ENCODE results near the gene KRTAP4-3. TPM values are rescaled to one million over a fixed set of nuclear protein-coding genes. Genes with fewer than 3 reads are reported as not detected.

KRTAP4-3 gene
- total and polyA plus RNA-seq, 2 of the 13 experiments (the other 11 are each of a cell fraction or from before 2014, with no cell fraction given): not detected

- TF ChIP-seq HNF1A (IDR thresholded peaks at IDR 0.05; ENCODE audit: low read depth) (no peak), HNF1A (CRISPR knock-in tag; IDR thresholded peaks at IDR 0.05; ENCODE audit: borderline replicate concordance) (no peak)
These were observed 16.5 kb upstream of the KRTAP4-3 start, which contains the start of gene KRTAP4-1 (continued) for GRCh38 chr17:41184480-41184961.

GRCh38 chr17:41178843-41179616, 11.0 kb upstream of the KRTAP4-3 start:
- POLR2A ChIA-PET: no interaction called here
- 7% methylated on average over 1 of the region's 1 CpG for WGBS (ENCODE audit: low lambda C conversion rate)
- in situ Hi-C loops (cut with HindIII; ENCODE audit: extremely low pct_ligation_motif_present, low pct_unique_long_range_greater_than_20kb): no loop called here

More at GRCh38 chr17:41178843-41179616, 11.0 kb upstream of the KRTAP4-3 start:
- H3K27ac ChIP-seq (ENCODE audit: extremely low read length, insufficient read depth, low read length): no peak overlapping the region
- no peak overlapping the region for H3K9ac ChIP-seq (ENCODE audit: insufficient read depth, low read depth, low read length)
- intact Hi-C loops (cut with micrococcal nuclease; ENCODE audit: unreplicated experiment): loop anchor here (10.0 kb wide), 1 partner anchor 274 kb away; no protein-coding TSS in a partner anchor
- H3K27me3 ChIP-seq (ENCODE audit: control insufficient read depth in 1 of 2, insufficient read depth in 2 of 2, low read length in 2 of 2): peaks cover 0 to 33% of the 10 kb centered on the region in 2 experiments; a peak in 3 of 5 replicates
- no peaks in the 10 kb centered on the region for H3K79me2 ChIP-seq (ENCODE audit: insufficient read depth, low read length)
- CTCF ChIA-PET (ENCODE audit: low intra/inter-chr PET ratio, low total read pairs): no interaction called here
- ATAC-seq (no peak), DNase-seq (ENCODE audit: low spot score) (no peak), FAIRE-seq (no peak)
- H3K4me1 ChIP-seq (ENCODE audit: insufficient read depth, low read length): no peaks in the 10 kb centered on the region
- TF ChIP-seq ZNF883 (CRISPR knock-in tag; IDR thresholded peaks at IDR 0.05; ENCODE audit: not compliant biosample characterization): no peak
- no peak for TF ChIP-seq HNRNPLL (IDR thresholded peaks at IDR 0.05; ENCODE audit: low read depth, low read length, poor library complexity, severe bottlenecking)
- no peak for TF ChIP-seq SIX4 (CRISPR knock-in tag; IDR thresholded peaks at IDR 0.05)
- 0 out of 4 replicates have a peak, but pooled peaks of 1 of the 2 experiments have one; percentile 2 for TF ChIP-seq MAFK (conservative IDR thresholded peaks at IDR 0.05 in 1 of 2, IDR thresholded peaks at IDR 0.05 in 1 of 2; ENCODE audit: low read length in 2 of 2)
- TF ChIP-seq RXRA (CRISPR knock-in tag; IDR thresholded peaks at IDR 0.05): no peak
- TF ChIP-seq ZNF263 (CRISPR knock-in tag; IDR thresholded peaks at IDR 0.05): no peak
- TF ChIP-seq HNRNPK (IDR thresholded peaks at IDR 0.05; ENCODE audit: low read depth, low read length, poor library complexity, severe bottlenecking): no peak
- no peak for TF ChIP-seq THAP8 (CRISPR knock-in tag; IDR thresholded peaks at IDR 0.05; ENCODE audit: borderline replicate concordance)
- TF ChIP-seq RERE (CRISPR knock-in tag; IDR thresholded peaks at IDR 0.05; ENCODE audit: low read depth): no peak
- H4K20me1 ChIP-seq (ENCODE audit: insufficient read depth, low read length): no peaks in the 10 kb centered on the region
- no peak overlapping the region for H3K4me3 ChIP-seq (replicated peaks in 1 of 3; ENCODE audit: insufficient read depth in 1 of 3, low read depth in 2 of 3, low read length in 3 of 3)
- no peak overlapping the region for H2AFZ ChIP-seq (ENCODE audit: low read length)
- no peak overlapping the region for H3K4me2 ChIP-seq (ENCODE audit: low read depth, low read length)
- H3K9me3 ChIP-seq (ENCODE audit: low read length): no peaks in the 10 kb centered on the region
- no TSS peak for BruUV-seq (replicated peaks)
- no peaks in the 10 kb centered on the region for H3K36me3 ChIP-seq (replicated peaks in 1 of 2; ENCODE audit: control insufficient read depth in 1 of 2, insufficient read depth in 2 of 2, low read length in 2 of 2)

Measured in HepG2 (cell line).